Kidney (tissue), 14 donors: ENCODE measurements around the gene PPIE. TPM values are rescaled to one million over a fixed set of nuclear protein-coding genes. Genes with fewer than 3 reads are reported as not detected.

Experiments
- DNase-seq, 5 donors: peaks; one replicate each; pipeline ENCODE4 v3.0.0-alpha.2; 2013 to 2020
- FAIRE-seq: peaks from 2 replicates; lab custom pipeline; 2012; peaks lifted over from hg19 to GRCh38; lab: Jason Lieb, UNC
- H3K27ac ChIP-seq, 2 donors: one replicate each; pipeline ENCODE4 v1.7.0; 2013; ENCODE audit warnings: low read depth in 2 of 2, low read length in 2 of 2, inconsistent platforms in 1 of 2
- H3K27me3 ChIP-seq: one replicate; pipeline ENCODE4 v1.7.1; 2013; ENCODE audit warnings: low read length, inconsistent platforms; ENCODE audit not compliant: control insufficient read depth, insufficient read depth
- H3K36me3 ChIP-seq, 3 donors: one replicate each; pipeline versions ENCODE4 v1.7.0 to v1.7.1; 2013; ENCODE audit warnings: low read length in 3 of 3, control low read depth in 1 of 3, inconsistent platforms in 1 of 3; ENCODE audit not compliant: insufficient read depth in 3 of 3, control insufficient read depth in 2 of 3
- H3K4me1 ChIP-seq, 3 donors: one replicate each; pipeline versions ENCODE4 v1.7.0 to v1.7.1; 2013; ENCODE audit warnings: low read length in 3 of 3, inconsistent platforms in 1 of 3, low read depth in 1 of 3; ENCODE audit not compliant: control insufficient read depth in 2 of 3, insufficient read depth in 2 of 3
- H3K4me3 ChIP-seq, 3 donors: one replicate each; pipeline versions ENCODE4 v1.7.0 to v1.8.1; 2013; ENCODE audit warnings: low read length in 3 of 3, control low read depth in 1 of 3, inconsistent platforms in 1 of 3
- H3K9ac ChIP-seq, 3 donors: one replicate each; pipeline versions ENCODE4 v1.7.0 to v1.7.1; 2013; ENCODE audit warnings: low read length in 3 of 3, control low read depth in 1 of 3, inconsistent platforms in 1 of 3
- H3K9me3 ChIP-seq, 3 donors: one replicate each; pipeline versions ENCODE4 v1.7.0 to v1.7.1; 2013; ENCODE audit warnings: low read length in 3 of 3, control low read depth in 1 of 3, inconsistent platforms in 1 of 3; ENCODE audit not compliant: control insufficient read depth in 2 of 3, insufficient read depth in 1 of 3
- intact Hi-C: fragments of 100-400 bp; cut with DNase I; formaldehyde crosslinking; loops from one replicate; pipeline ENCODE4 v1.11.1; 2022
- polyA plus RNA-seq: library from polyadenylated mRNA; stranded (reverse); fragments of 350-450 nt; fragmentation: Illumina TruSeq; extraction: RNeasy Lipid Tissue Mini Kit (QIAGEN cat#74804); gene quantifications from one replicate; pipeline ENCODE4 v1.2.3, GENCODE V29; 2014; ENCODE audit warnings: low read depth, low replicate concordance; ENCODE audit not compliant: insufficient read depth
- total RNA-seq: library from RNA; stranded (reverse); fragmentation: NEBNext Ultra II Directional; extraction: Animal tissue kit (Norgen Biotek cat#: 25700); gene quantifications from one replicate; pipeline ENCODE4 v1.2.1, GENCODE V29; 2021
- TF ChIP-seq, protein P1 (sequence below): IDR thresholded peaks from 3 replicates; pipeline ENCODE4 v1.5.1; 2012; ENCODE audit warnings: mild to moderate bottlenecking, moderate library complexity, borderline replicate concordance; ENCODE audit not compliant: insufficient read depth; ENCODE audit errors: extremely low read depth
- donor health status: control.
- donor health status: control.
- donor health status: control.
- donor health status: control.
- donor health status: control.
- donor health status: DM: yes; HTN: yes; CAD: no.
- donor health status: Normal renal cell carcinoma (clear cell type).

Gene PPIE
- total and polyA plus RNA-seq, 2 donors from 2014 or later, result 52.0 to 58.6 TPM

DNA sequence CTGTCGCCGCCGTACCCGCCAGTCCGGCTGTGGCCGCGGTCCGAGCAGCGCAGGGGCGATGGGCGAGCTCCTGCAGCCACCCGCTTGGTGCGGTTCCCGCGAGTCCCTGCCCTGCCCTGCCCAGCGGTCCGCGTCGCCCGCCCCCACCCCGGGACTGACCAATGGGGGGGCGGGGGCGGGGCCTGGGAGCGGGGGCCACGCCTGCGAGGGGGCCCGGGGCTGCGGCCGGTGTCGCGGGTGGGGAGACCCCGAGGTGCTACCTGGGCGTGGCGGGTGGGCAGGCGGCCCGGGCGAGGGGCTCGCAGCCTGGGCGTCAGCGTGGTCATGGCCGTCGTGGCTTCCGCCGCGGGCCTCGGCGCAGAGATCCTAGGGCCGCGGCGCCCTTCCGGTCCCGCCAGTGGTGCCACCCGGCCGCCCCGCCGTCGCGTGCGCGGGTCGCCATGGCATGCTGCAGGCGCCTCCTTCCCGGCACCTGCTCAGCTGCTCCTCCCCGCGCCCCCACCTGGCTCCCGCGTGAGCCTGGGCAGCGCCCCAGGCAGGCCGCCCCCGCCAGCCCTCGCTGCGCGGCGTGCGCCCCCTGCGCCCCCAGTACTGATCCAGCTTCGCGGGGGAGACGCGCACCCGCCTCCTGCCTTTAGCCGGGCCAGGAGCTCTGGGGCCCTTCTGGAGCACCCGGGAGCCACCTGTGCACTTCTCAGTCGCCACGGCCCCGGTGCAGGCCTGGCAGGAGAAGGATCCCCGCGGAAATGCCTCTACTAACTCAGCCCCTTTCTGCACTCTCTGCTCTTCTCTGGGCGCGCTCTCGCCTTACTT, 50.3 kb downstream of the PPIE start, which contains the start of gene BMP8B:
BMP8B (minus strand) TSS at position 108 of the 813 bp plus-strand sequence. CDS start 380 bp downstream, outside the sequence.
- H3K9me3 ChIP-seq, result no peaks in the 10 kb centered on the region
- FAIRE-seq (no peak), DNase-seq (peak; percentile 26 to 93 (median 47))
- no peak within 1 kb of the TSS for H3K27ac ChIP-seq
- peaks cover 0 to 2% (median 0%) of the 10 kb centered on the region in 3 donors for H3K4me1 ChIP-seq
- TF ChIP-seq, protein P1, sequence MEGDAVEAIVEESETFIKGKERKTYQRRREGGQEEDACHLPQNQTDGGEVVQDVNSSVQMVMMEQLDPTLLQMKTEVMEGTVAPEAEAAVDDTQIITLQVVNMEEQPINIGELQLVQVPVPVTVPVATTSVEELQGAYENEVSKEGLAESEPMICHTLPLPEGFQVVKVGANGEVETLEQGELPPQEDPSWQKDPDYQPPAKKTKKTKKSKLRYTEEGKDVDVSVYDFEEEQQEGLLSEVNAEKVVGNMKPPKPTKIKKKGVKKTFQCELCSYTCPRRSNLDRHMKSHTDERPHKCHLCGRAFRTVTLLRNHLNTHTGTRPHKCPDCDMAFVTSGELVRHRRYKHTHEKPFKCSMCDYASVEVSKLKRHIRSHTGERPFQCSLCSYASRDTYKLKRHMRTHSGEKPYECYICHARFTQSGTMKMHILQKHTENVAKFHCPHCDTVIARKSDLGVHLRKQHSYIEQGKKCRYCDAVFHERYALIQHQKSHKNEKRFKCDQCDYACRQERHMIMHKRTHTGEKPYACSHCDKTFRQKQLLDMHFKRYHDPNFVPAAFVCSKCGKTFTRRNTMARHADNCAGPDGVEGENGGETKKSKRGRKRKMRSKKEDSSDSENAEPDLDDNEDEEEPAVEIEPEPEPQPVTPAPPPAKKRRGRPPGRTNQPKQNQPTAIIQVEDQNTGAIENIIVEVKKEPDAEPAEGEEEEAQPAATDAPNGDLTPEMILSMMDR, result no peak
- H3K27me3 ChIP-seq, result peaks cover 5% of the 10 kb centered on the region
- H3K9ac ChIP-seq, result no peak within 1 kb of the TSS
- intact Hi-C loops, result no loop called here
- H3K36me3 ChIP-seq, result no peaks in the 10 kb centered on the region
- H3K4me3 ChIP-seq, result peak within 1 kb of the TSS in 1 of 3 donors; percentile 21

DNA sequence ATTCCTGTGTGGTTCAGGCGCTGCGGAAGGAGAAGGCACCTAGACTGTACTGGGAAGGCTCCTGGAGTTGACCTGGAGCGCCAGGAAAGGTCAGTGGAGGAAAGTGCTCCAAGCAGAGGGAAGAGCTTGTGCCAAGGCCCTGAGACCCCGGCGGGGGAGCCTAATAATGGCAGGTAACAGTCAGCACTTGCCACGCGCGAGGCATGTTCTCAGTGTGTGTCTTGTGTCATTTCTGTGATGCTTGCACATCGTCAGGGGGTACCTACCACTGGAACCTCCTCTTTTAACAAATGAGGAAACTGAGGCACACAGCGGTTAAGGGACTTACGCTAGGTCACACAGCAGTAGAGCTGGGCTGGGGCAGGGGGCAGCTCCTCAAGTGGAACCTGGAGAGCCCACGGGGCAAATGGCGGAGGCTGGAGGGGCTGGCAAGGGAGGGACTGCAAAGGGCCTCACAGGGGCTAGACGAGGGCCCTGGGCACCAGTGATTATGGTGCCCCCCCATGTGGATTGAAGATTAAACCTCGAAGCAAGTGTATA, 51.0 kb downstream of the PPIE start:
- H3K36me3 ChIP-seq, result no peaks in the 10 kb centered on the region
- peaks cover 5% of the 10 kb centered on the region for H3K27me3 ChIP-seq
- H3K4me1 ChIP-seq, result peaks cover 0 to 2% (median 0%) of the 10 kb centered on the region in 3 donors
- DNase-seq (peak in 1 of 5 donors; percentile 71), FAIRE-seq (no peak)
- no peak overlapping the region for H3K9ac ChIP-seq
- no peaks in the 10 kb centered on the region for H3K9me3 ChIP-seq
- TF ChIP-seq, protein P1, result no peak
- peak overlapping the region in 1 of 3 donors; percentile 21 for H3K4me3 ChIP-seq
- intact Hi-C loops, result no loop called here
- H3K27ac ChIP-seq, result no peak overlapping the region

DNA sequence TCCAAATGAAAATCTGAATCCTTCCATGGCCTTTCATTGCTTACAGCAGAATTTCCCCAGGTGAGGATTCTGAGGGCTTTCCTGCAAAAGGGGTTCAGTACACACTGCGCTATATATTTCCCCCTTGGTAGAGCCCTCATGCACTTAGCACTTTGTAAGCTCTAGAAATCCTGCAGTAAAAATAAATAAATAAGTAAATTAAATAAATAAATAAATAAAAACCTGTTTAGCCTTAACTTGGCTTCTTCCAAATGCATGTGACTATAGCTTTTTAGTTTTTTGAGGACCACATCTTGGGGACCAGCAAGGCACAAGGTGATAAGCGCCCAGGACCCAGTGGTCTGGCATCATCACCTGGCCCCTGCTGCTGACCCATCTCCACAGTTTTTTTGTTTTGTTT, 53.2 kb downstream of the PPIE start:
- TF ChIP-seq, protein P1, result no peak
- Histone ChIP-seq H3K36me3 (no peaks in the 10 kb centered on the region), H3K9ac (no peak overlapping the region), H3K4me3 (no peak overlapping the region), H3K4me1 (peaks cover 0 to 2% (median 0%) of the 10 kb centered on the region in 3 donors), H3K9me3 (no peaks in the 10 kb centered on the region), H3K27me3 (peaks cover 5% of the 10 kb centered on the region), H3K27ac (no peak overlapping the region)
- peak in 1 of 5 donors; percentile 36 for DNase-seq
- no peak for FAIRE-seq
- intact Hi-C loops, result no loop called here
